GM23248 (cell line): ENCODE data around the gene TLE2. TPM values are rescaled to one million over a fixed set of nuclear protein-coding genes. Genes with fewer than 3 reads are reported as not detected.

Source experiments
- DNase-seq: peaks from one replicate; pipeline ENCODE4 v3.0.0-alpha.2; 2015
- H2AFZ ChIP-seq: fragments of 200-600 bp; sonication (generic); 2 replicates; pipeline ENCODE4 v1.6.1; 2016; ENCODE audit warnings: antibody characterized with exemption
- H3F3A ChIP-seq: fragments of 200-600 bp; sonication (generic); 2 replicates; pipeline ENCODE4 v1.6.1; 2016; ENCODE audit warnings: mild to moderate bottlenecking, antibody characterized with exemption, mixed run types; ENCODE audit not compliant: insufficient read depth
- H3K27ac ChIP-seq: fragments of 200-600 bp; sonication (generic); 2 replicates; pipeline ENCODE4 v1.5.1; 2016; ENCODE audit warnings: mild to moderate bottlenecking
- H3K27me3 ChIP-seq: fragments of 200-600 bp; sonication (generic); replicated peaks from 2 replicates; pipeline ENCODE4 v1.6.1; 2016; ENCODE audit warnings: mild to moderate bottlenecking; ENCODE audit not compliant: insufficient read depth
- H3K36me3 ChIP-seq: fragments of 200-600 bp; sonication (generic); 2 replicates; pipeline ENCODE4 v1.6.1; 2016; ENCODE audit warnings: low read depth, mild to moderate bottlenecking
- H3K4me1 ChIP-seq: fragments of 200-600 bp; sonication (generic); 2 replicates; pipeline ENCODE4 v1.6.1; 2016; ENCODE audit warnings: mild to moderate bottlenecking; ENCODE audit not compliant: insufficient read depth
- H3K4me2 ChIP-seq: fragments of 200-600 bp; sonication (generic); one replicate; pipeline ENCODE4 v1.6.1; 2016; ENCODE audit warnings: mild to moderate bottlenecking; ENCODE audit not compliant: unreplicated experiment
- H3K4me3 ChIP-seq: fragments of 200-600 bp; sonication (generic); 2 replicates; pipeline ENCODE4 v1.5.1; 2016; ENCODE audit warnings: mild to moderate bottlenecking
- H3K79me2 ChIP-seq: fragments of 200-600 bp; sonication (generic); 2 replicates; pipeline ENCODE4 v1.6.1; 2016; ENCODE audit warnings: mild to moderate bottlenecking; ENCODE audit not compliant: insufficient read depth
- H3K9ac ChIP-seq: fragments of 200-600 bp; sonication (generic); 2 replicates; pipeline ENCODE4 v1.6.1; 2016; ENCODE audit warnings: mild to moderate bottlenecking
- H3K9me2 ChIP-seq: fragments of 200-600 bp; sonication (generic); 2 replicates; pipeline ENCODE4 v1.6.1; 2016; ENCODE audit warnings: mixed run types, mild to moderate bottlenecking, moderate library complexity; ENCODE audit not compliant: insufficient read depth
- H3K9me3 ChIP-seq: fragments of 200-600 bp; sonication (generic); one replicate; pipeline ENCODE4 v1.6.1; 2017; ENCODE audit warnings: low read depth
- H4K20me1 ChIP-seq: fragments of 200-600 bp; sonication (generic); 2 replicates; pipeline ENCODE4 v1.6.0; 2016; ENCODE audit not compliant: insufficient read depth
- EZH2 ChIP-seq: fragments of 200-600 bp; sonication (generic); IDR thresholded peaks from 2 replicates; pipeline ENCODE4 v1.6.1; 2018; ENCODE audit warnings: antibody characterized with exemption, mild to moderate bottlenecking; ENCODE audit not compliant: insufficient read depth, poor library complexity, severe bottlenecking
- EZH2phosphoT487 ChIP-seq: fragments of 200-600 bp; sonication (generic); IDR thresholded peaks from 2 replicates; pipeline ENCODE4 v1.6.1; 2018; ENCODE audit warnings: antibody characterized with exemption, moderate library complexity, mild to moderate bottlenecking, low read depth; ENCODE audit not compliant: insufficient read depth
- WGBS, 2 experiments: methylation state at CpG; one replicate each; pipeline ENCODE4 v1.1.6; 2015 to 2017; ENCODE audit warnings: low lambda C conversion rate in 2 of 2, low coverage in 1 of 2; ENCODE audit errors: missing lambda C conversion rate in 2 of 2; 5-methylcytosine and 5-hydroxymethylcytosine counted together
- in situ Hi-C: fragments of 300-500 bp; cut with MboI; formaldehyde crosslinking; loops from 2 replicates; pipeline ENCODE4 v1.15.0; 2020
- polyA plus RNA-seq: library from polyadenylated mRNA; unstranded; fragments of >200 nt; fragmentation: Nextera tagmentation; extraction: Ambion mirVana; gene quantifications from 2 replicates; pipeline ENCODE4 v1.2.1, GENCODE V29; 2016
- total RNA-seq: library from RNA; depleted of rRNA; stranded (reverse); fragments of >200 nt; shearing (Covaris generic); gene quantifications from 2 replicates; pipeline ENCODE4 v1.2.3, GENCODE V29; 2014

TLE2 gene
- total and polyA plus RNA-seq, 2 experiments from 2014 or later: 3.6 to 10.1 TPM

DNA sequence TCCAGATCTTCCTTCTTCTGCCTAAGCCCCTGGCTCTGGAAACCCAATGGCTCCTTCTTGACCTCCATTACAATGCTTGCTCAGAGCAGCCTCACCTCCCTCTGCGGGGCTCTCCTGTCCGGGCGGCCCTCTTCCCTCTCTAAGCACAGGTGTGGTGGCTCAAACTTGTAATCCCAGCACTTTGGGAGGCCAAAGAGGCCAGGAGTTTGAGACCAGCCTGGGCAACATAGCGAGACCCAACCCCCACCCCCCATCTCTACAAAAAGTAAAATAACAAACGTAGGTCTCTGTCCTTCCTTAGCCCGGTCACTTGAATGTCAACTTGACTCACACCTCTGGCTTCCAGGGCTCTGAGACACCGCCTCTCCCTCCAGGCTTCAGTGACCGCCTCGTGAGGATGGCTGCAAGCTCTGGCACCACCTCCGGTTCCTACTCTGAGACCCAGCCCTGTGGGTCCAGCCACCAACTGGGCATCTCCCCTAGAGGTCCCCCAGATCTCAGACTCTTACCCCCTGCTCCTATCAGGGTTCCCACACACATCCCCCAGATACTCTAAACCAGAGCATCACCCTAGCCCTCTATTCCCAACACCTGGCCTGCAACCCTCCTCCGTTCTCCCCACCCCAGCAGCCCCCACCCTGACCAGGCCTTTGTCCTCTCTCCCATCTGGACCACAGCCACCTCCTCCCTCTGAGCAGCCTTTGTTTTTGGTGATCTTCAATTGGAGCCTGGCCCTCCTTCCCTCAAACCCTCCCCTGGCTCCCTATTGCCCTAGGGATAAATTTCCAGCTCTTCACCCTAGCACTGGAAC lies 4.7 kb upstream of the TLE2 start:
- no peaks in the 10 kb centered on the region for H4K20me1 ChIP-seq
- TF ChIP-seq EZH2 (no peak), EZH2phosphoT487 (no peak)
- in situ Hi-C loops: no loop called here
- no peaks in the 10 kb centered on the region for H3K9me3 ChIP-seq
- peak overlapping the region; percentile 98; the same call in 1 of the 2 replicates for H2AFZ ChIP-seq
- DNase-seq: no peak
- no peaks in the 10 kb centered on the region for H3K9me2 ChIP-seq
- no peak overlapping the region for H3K9ac ChIP-seq
- H3K27ac ChIP-seq: no peak overlapping the region
- H3K4me3 ChIP-seq: no peak overlapping the region
- H3K36me3 ChIP-seq: no peaks in the 10 kb centered on the region
- WGBS, 2 experiments: 82 to 83% methylated on average over 10 to 11 of the region's 11 CpGs
- 0 out of 2 replicates have a peak, but pooled peaks cover 4% of the 10 kb centered on the region for H3F3A ChIP-seq
- H3K4me1 ChIP-seq: peaks cover 6% of the 10 kb centered on the region
- H3K79me2 ChIP-seq: no peaks in the 10 kb centered on the region
- no peak overlapping the region for H3K4me2 ChIP-seq
- H3K27me3 ChIP-seq: no peaks in the 10 kb centered on the region

- Histone ChIP-seq H3K4me1 (peaks cover 6% of the 10 kb centered on the region), H3K9me3 (no peaks in the 10 kb centered on the region), H3K4me2 (no peak overlapping the region), H4K20me1 (no peaks in the 10 kb centered on the region), H3K4me3 (no peak overlapping the region), H3K79me2 (no peaks in the 10 kb centered on the region), H3K27me3 (no peaks in the 10 kb centered on the region), H3K9me2 (no peaks in the 10 kb centered on the region), H3K9ac (no peak overlapping the region), H2AFZ (no peak overlapping the region), H3F3A (0 out of 2 replicates have a peak, but pooled peaks cover 4% of the 10 kb centered on the region), H3K27ac (no peak overlapping the region), H3K36me3 (no peaks in the 10 kb centered on the region)
- whole genome bisulfite sequencing, 2 experiments: 64% methylated on average over 5 of the region's 5 CpGs
- in situ Hi-C loops: no loop called here
- TF ChIP-seq EZH2phosphoT487 (no peak), EZH2 (no peak)
- no peak for DNase-seq
These were observed 2.5 kb upstream of the TLE2 start for GRCh38 chr19:3031607-3031867.

DNA sequence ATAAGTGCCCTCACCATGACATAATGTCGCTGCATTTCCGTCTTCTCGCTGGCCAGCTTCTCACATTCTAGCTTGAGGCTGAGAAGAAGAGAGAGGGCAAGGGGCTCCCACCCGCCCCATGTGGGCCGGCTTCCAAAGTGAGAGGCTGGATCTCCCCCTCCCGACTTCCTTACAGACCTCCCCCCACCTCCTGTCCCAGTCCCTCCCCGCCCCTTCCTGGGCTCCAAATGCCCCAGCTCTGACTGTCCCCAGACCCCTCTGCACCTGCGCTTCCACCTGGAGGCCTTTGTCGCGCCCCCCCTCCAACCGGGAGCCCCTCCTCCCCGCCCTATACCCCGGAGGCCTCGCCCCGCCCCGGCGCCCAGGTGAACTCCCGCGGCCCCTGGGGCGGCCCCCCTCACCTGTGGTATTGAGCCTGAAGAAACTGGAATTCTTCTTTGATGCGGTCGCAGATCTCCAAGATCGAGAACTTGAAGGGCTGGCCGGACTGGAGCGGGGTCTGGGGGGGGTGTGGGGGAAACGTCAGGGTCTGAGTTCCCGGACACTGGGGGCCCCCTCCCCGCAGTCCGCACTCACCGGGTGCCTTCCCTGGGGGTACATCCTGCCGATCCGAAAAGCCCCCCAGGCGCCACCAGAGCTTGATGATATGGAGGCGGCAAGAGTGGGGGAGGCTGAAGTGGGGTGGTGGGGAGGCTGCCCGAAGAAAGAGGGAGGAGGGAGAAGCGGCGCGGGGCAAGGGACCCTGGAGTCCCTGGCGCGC lies 595 bp downstream of the TLE2 start:
- Histone ChIP-seq H2AFZ (peak overlapping the region; percentile 83), H3K9ac (peak overlapping the region; percentile 63; the same call in 1 of the 2 replicates), H3F3A (0 out of 2 replicates have a peak, but pooled peaks cover 4% of the 10 kb centered on the region), H3K9me3 (no peaks in the 10 kb centered on the region), H4K20me1 (no peaks in the 10 kb centered on the region), H3K4me3 (peak overlapping the region; percentile 75), H3K27me3 (no peaks in the 10 kb centered on the region), H3K4me1 (no peaks in the 10 kb centered on the region), H3K27ac (no peak overlapping the region), H3K36me3 (no peaks in the 10 kb centered on the region), H3K79me2 (no peaks in the 10 kb centered on the region), H3K4me2 (peak overlapping the region; percentile 62), H3K9me2 (no peaks in the 10 kb centered on the region)
- no peak for TF ChIP-seq EZH2
- TF ChIP-seq EZH2phosphoT487: no peak
- WGBS, 2 experiments: 15 to 20% methylated on average over 18 to 40 of the region's 40 CpGs
- DNase-seq: no peak
- in situ Hi-C loops: no loop called here

DNA sequence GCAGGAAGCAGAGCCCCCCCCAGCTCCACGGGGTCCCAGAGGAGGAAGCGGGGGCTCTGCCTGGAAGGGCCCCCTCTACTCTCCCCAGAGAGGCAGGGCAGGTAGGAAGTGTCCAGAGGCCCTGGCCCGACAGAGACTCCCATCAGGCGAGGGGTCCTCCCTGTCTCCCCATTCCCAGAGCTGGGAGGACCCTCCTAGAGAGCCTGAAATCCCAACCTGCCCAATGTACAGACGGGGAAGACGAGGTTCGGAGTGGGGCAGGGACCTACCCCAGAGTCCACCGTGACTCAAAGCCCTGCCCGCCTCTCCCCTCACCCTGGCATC lies 1.1 kb downstream of the TLE2 start:
- Histone ChIP-seq H3K79me2 (no peaks in the 10 kb centered on the region), H3K4me3 (no peak overlapping the region), H3K9me2 (no peaks in the 10 kb centered on the region), H3K36me3 (no peaks in the 10 kb centered on the region), H3F3A (0 out of 2 replicates have a peak, but pooled peaks cover 4% of the 10 kb centered on the region), H3K4me2 (no peak overlapping the region), H3K4me1 (no peaks in the 10 kb centered on the region), H2AFZ (no peak overlapping the region), H3K9me3 (no peaks in the 10 kb centered on the region), H3K9ac (no peak overlapping the region), H4K20me1 (no peaks in the 10 kb centered on the region), H3K27me3 (no peaks in the 10 kb centered on the region), H3K27ac (no peak overlapping the region)
- DNase-seq: no peak
- TF ChIP-seq EZH2phosphoT487: no peak
- TF ChIP-seq EZH2: no peak
- 90 to 93% methylated on average over 9 of the region's 9 CpGs for WGBS, 2 experiments
- in situ Hi-C loops: no loop called here
